ENCODE measurements around the gene SOD2.
"Not testable (repeated sequence)": the region's sequence is repeated elsewhere in the genome, so short reads cannot be mapped to it uniquely, and the experiment has no call there.

The SOD2 gene

GRCh38 chr6:159693128-159693893 is at the start of gene SOD2:
Gene SOD2, minus strand, starts transcription at chr6:159693241. Its CDS starts 74 bp downstream, at chr6:159693167.
- DNase-seq (ENCODE audit: low spot score) = peak; percentile 88

DNA sequence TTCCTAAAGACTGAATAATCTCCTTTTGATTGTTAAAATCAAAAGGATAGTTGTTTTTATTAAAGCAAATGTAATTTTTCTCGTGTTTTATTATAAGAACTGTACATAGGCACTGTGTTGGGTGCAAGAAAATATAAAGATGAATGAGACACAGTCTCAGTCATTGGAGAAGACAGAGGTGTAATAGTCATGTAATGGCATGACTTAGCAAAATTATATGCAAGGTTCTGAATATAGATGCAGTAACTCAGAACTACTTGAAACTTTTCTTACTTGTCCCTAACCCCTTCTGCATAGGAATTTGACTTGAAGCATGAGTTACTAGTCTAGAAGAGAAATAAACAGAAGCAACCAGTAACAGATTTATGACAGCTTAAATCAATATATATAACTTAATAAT is 49.1 kb upstream of the SOD2 start:
- DNase-seq (ENCODE audit: low spot score) = no peak

DNA sequence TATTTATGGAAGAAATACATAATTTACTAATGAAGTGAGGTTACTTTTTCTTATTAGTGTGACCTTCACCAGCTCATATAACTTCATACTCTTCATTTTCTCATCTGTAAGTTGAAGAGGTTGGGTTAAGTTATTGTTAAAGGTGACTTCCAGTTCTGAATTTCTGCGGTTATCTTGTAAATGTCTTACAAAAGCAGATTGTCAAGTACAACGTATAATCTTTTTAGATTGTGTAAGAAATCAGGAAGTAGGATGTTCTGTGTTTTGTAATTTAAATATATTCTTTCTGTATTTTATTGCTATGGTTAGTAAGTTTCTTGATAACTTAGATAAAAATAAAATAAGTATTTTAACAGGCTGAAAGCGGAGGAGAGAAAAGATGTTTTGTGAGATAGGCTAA is 46.3 kb upstream of the SOD2 start:
- DNase-seq (ENCODE audit: low spot score) = no peak

DNA sequence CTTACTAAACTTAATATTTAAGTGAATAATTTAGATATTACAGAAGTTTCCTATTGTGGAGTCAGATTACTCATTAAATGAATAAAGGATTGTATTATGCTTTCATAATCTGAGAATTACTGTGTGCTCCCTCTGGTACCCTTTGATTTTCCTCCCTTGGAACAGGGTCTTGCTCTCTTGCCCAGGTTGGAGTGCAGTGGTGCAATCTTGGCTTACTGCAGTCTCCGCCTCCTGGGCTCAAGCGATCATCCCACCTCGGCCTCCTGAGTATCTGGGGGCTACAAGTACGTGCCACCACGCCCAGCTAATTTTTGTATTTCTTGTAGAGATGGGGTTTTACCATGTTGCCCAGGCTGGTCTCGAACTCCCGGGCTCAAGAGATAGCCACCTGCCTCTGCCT is 43.9 kb upstream of the SOD2 start:
- no peak for DNase-seq (ENCODE audit: low spot score)

GRCh38 chr6:159733395-159733794 is 40.4 kb upstream of the SOD2 start:
- DNase-seq (ENCODE audit: low spot score) = not testable (repeated sequence)

DNA sequence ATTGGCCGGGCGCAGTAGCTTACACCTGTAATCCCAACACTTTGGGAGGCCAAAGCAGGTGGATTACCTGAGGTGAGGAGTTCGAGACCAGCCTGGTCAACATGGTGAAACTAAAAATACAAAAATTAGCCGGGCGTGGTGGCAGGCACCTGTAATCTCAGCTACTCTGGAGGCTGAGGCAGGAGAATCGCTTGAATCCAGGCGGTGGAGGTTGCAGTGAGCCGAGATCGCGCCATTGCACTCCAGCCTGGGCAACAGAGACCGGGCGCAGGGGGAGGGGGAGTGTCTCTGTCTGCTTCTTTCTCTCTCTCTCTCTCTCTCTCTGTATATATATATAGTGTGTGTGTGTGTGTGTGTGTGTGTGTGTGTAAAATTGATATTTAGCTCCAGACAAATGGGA is 39.5 kb upstream of the SOD2 start:
- not testable (repeated sequence) for DNase-seq (ENCODE audit: low spot score)

- no peak for DNase-seq (ENCODE audit: low spot score)
These were observed 37.3 kb upstream of the SOD2 start for GRCh38 chr6:159730332-159730676.

- DNase-seq (ENCODE audit: low spot score) = peak; percentile 8
These were observed 36.7 kb upstream of the SOD2 start for GRCh38 chr6:159729598-159730331.

DNA sequence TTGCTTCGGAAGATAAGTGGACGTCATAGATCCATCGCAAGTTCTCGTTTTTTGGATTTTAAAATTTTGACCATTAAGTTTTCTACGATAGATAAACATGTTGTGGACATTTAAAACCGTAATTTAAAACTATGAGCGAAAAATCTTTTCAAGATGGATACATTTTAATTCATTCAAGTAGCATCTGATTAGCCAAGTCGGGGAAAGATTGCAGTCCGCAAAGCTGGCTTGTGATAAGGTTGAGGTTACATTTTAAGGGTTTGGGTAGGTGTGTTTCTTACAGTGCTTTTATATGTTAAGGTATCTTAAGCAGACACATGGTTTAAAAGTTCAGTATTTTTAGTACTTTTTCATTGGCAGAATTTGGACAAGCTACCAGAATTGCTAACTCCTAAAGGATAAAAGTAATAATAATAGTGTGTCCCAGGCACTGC is 35.5 kb upstream of the SOD2 start:
- no peak for DNase-seq (ENCODE audit: low spot score)

DNA sequence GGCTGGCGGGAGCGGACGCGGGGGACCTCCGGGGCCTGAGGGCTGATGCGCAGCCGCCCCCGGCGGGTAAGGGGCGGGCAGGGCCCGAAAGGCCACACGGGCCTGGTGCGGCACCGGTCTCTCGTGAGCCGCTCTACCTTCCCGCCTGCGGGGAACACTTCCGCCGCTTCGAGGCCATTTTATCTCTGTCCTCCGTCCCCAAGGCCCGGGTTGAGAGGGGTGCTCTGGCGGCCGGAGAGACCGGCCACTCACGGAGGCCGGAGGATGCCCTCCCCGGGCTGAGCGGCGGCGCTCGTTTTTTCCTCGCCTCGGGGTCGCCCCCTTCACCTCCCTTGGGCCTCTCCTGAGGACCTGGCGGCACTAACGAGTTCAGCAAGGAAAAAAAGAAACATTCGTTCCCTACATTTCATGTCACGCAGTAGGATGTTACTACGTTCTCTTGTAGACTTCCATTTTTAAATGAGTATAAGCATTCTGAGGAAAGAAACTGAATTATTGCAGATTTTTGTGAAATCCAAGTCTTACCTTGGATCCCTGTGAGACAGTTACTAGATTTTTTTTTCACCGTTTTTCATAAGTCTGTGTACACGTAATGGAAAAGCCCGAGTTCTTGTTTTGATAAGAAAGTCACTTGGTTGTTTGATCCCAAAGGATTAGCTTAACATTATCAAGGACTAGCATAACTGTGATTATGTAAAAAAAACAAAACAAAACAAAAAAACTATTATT is 34.8 kb upstream of the SOD2 start:
- DNase-seq (ENCODE audit: low spot score) = peak; percentile 62

DNA sequence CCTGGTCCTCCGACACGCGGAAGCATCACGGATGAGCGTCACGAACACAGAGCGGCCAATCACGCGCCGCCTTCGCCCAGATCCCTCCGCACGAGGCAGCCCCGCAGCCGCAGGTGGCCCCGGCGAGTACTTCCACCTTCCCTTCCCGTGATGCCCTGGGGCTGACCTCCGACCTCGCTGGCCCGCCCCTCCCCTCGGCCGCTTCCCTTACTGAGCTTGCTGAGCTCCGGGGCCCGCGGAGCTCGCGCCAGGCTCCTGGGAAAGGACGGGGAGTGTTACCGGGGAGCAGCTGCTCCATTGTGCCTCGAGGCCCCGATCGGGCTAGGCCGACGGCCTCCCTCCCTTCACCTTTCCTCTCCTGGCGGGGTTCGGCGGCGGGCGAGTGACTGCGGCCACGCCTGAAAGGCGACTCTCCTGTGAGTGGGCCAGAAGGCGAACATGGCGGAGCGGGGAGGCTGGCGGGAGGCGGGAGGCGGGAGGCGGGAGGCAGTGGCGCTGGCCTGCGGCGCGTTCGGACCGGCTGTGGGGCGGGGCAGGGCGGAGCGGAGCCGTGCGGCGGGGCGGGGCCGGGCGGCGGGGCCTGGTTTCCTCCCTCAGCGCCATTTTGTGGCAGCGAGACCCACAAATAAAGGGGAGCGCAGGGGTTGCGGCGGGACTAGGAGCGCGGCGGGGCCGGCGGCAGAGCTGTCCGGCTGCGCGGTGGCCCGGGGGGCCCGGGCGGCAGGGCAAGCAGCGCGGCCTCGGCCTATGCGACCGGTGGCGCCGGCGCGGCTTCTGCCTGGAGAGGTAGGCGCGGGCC is 34.1 kb upstream of the SOD2 start, which contains the start of gene WTAP:
TSS of gene WTAP (plus strand) at position 589 of the 799 bp plus-strand sequence. CDS start 8,760 bp downstream, outside the sequence.
- peak; percentile 88 for DNase-seq (ENCODE audit: low spot score)

- peak; percentile 40 for DNase-seq (ENCODE audit: low spot score)
These were observed 33.3 kb upstream of the SOD2 start for GRCh38 chr6:159726255-159726917.

DNA sequence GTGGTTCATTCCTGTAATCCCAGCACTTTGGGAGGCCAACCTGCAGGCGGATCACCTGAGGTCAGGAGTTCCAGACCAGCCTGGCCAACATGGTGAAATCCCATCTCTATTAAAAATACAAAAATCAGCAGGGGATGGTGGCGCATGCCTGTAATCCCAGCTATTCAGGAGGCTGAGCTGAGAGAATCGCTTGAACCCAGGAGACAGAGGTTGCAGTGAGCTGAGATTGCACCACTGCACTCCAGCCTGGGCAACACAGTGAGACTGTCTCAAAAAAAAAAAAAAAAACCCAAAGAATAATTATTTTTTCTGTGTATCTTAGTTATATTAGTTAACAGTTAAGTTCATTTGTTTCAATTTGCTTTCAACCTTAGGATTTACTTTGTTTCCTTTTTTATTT is 32.2 kb upstream of the SOD2 start:
- DNase-seq (ENCODE audit: low spot score) = not testable (repeated sequence)

GRCh38 chr6:159724778-159725177 is 31.7 kb upstream of the SOD2 start:
- DNase-seq (ENCODE audit: low spot score) = no peak

- no peak for DNase-seq (ENCODE audit: low spot score)
These were observed 30.2 kb upstream of the SOD2 start for GRCh38 chr6:159723259-159723658.

DNA sequence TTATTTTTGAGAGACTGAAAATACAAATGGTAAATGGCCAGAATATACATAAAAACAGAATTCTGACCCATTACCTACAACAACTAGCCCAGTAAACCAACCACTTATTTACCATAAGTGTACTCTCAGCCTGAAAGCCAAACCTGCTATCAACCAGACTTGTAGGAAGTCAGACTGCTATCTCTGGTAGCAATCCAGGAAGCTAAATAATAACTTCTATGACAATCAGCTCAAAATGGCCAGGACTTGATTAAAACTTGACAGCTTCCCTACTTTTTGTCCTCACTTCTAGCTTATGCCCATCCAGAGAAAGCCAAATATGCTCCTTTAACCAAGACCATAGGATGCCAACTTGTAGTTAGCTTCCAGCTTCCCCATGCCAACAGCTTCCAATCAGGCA is 29.6 kb upstream of the SOD2 start:
- no peak for DNase-seq (ENCODE audit: low spot score)

- not testable (repeated sequence) for DNase-seq (ENCODE audit: low spot score)
These were observed 28.9 kb upstream of the SOD2 start for GRCh38 chr6:159721981-159722380.

- no peak for DNase-seq (ENCODE audit: low spot score)
These were observed 27.7 kb upstream of the SOD2 start for GRCh38 chr6:159720708-159721107.

DNA sequence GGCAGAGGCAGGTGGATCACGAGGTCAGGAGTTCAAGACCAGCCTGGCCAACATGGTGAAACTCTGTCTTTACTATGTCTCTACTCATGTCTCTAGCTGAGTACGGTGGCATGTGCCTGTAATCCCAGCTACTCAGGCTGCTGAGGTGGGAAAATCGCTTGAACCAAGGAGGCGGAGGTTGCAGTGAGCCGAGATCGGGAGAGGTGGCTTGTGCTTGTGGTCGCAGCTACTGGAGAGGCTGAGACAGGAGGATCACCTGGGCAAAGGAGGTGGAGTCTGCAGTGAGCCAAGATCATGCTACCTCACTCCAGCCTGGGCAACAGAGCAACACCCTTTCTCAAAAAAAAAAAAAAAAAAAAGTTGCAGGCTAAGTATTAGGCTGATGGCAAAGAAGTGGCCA is 26.2 kb upstream of the SOD2 start:
- DNase-seq (ENCODE audit: low spot score) = no peak

- no peak for DNase-seq (ENCODE audit: low spot score)
These were observed 25.6 kb upstream of the SOD2 start for GRCh38 chr6:159718634-159719033.
